Keratinocyte (primary cell): ENCODE results near the gene PLXDC1. TPM values are rescaled to one million over a fixed set of nuclear protein-coding genes. Genes with fewer than 3 reads are reported as not detected.
"Not testable (repeated sequence)": the region's sequence is repeated elsewhere in the genome, so short reads cannot be mapped to it uniquely, and the experiment has no call there.

Source experiments
- DNase-seq: peaks from one replicate; pipeline ENCODE4 v3.0.0-alpha.2; 2011; ENCODE audit warnings: low read depth, missing footprints, low spot score
- FAIRE-seq: peaks from 2 replicates; lab custom pipeline; 2011; peaks lifted over from hg19 to GRCh38; lab: Jason Lieb, UNC
- H2AFZ ChIP-seq: 2 replicates; pipeline ENCODE4 v1.6.0; 2012; ENCODE audit warnings: low read length, control low read depth, inconsistent platforms; ENCODE audit not compliant: control insufficient read depth
- H3K27ac ChIP-seq: 2 replicates; pipeline ENCODE4 v1.5.1; 2011; ENCODE audit warnings: low read length; ENCODE audit not compliant: control insufficient read depth, insufficient read depth
- H3K27me3 ChIP-seq: 3 replicates; pipeline ENCODE4 v1.6.0; 2011; ENCODE audit warnings: low read length; ENCODE audit not compliant: control insufficient read depth, insufficient read depth; ENCODE audit errors: extremely low read depth
- H3K36me3 ChIP-seq, 2 experiments: 2 replicates in 1 of 2; 3 replicates in 1 of 2; pipeline ENCODE4 v1.5.1; 2011; ENCODE audit warnings: low read length in 2 of 2, mild to moderate bottlenecking in 1 of 2; ENCODE audit not compliant: control insufficient read depth in 2 of 2, insufficient read depth in 2 of 2; ENCODE audit errors: extremely low read depth in 1 of 2
- H3K4me1 ChIP-seq: 3 replicates; pipeline ENCODE4 v1.5.1; 2011; ENCODE audit warnings: low read length; ENCODE audit not compliant: control insufficient read depth, insufficient read depth; ENCODE audit errors: extremely low read depth
- H3K4me2 ChIP-seq: 3 replicates; pipeline ENCODE4 v1.6.0; 2011; ENCODE audit warnings: low read depth, low read length; ENCODE audit not compliant: control insufficient read depth, insufficient read depth; ENCODE audit errors: extremely low read depth
- H3K4me3 ChIP-seq, 3 experiments: fragments of 200-600 bp in 1 of 3; sonication (generic) in 1 of 3; 2 replicates in 2 of 3; 3 replicates in 1 of 3; pipeline ENCODE4 v1.5.1; 2011 to 2016; ENCODE audit warnings: low read length in 3 of 3, mild to moderate bottlenecking in 3 of 3, control low read depth in 2 of 3, inconsistent platforms in 1 of 3, low read depth in 1 of 3, mixed read lengths in 1 of 3, mixed run types in 1 of 3, moderate library complexity in 1 of 3; ENCODE audit not compliant: control insufficient read depth in 2 of 3, insufficient read depth in 2 of 3; ENCODE audit errors: extremely low read depth in 1 of 3
- H3K79me2 ChIP-seq: 2 replicates; pipeline ENCODE4 v1.6.0; 2012; ENCODE audit warnings: low read length; ENCODE audit not compliant: control insufficient read depth, insufficient read depth
- H3K9ac ChIP-seq: 3 replicates; pipeline ENCODE4 v1.6.0; 2011; ENCODE audit warnings: low read length; ENCODE audit not compliant: control insufficient read depth, insufficient read depth; ENCODE audit errors: extremely low read depth
- H3K9me1 ChIP-seq: 3 replicates; pipeline ENCODE4 v1.6.0; 2011; ENCODE audit warnings: low read length; ENCODE audit not compliant: control insufficient read depth, insufficient read depth; ENCODE audit errors: extremely low read depth
- H3K9me3 ChIP-seq: 2 replicates; pipeline ENCODE4 v1.5.1; 2012; ENCODE audit warnings: low read depth, low read length; ENCODE audit not compliant: control insufficient read depth
- H4K20me1 ChIP-seq: 3 replicates; pipeline ENCODE4 v1.6.0; 2011; ENCODE audit warnings: low read length; ENCODE audit not compliant: control insufficient read depth, insufficient read depth; ENCODE audit errors: extremely low read depth
- EZH2 ChIP-seq: IDR thresholded peaks from one replicate; pipeline ENCODE4 v1.6.1; 2012; ENCODE audit warnings: inconsistent platforms, mild to moderate bottlenecking, low read length, moderate library complexity
- dilution Hi-C: fragments of 300-500 bp; cut with MboI; formaldehyde crosslinking; loops from one replicate; pipeline ENCODE4 v1.7.0; 2020; ENCODE audit warnings: low sequenced_read_pairs; ENCODE audit not compliant: extremely low pct_ligation_motif_present
- polyA plus RNA-seq, 5 experiments: library from polyadenylated mRNA; depleted of rRNA in 3 of 5; stranded (reverse) in 3 of 5; stranded (forward) in 1 of 5; unstranded in 1 of 5; fragments of >200 nt; gene quantifications; 1 replicate in 1 of 5; 2 replicates in 3 of 5; 3 replicates in 1 of 5; pipeline versions ENCODE4 v1.2.1 to v1.2.3, GENCODE V29; 2011 to 2012; ENCODE audit warnings: missing spikeins in 2 of 5, low read depth in 1 of 5, low replicate concordance in 1 of 5
- TF ChIP-seq, protein P1 (sequence below), 3 experiments: IDR thresholded peaks in 1 of 3; conservative IDR thresholded peaks in 1 of 3; optimal IDR thresholded peaks in 1 of 3; 2 replicates in 2 of 3; 3 replicates in 1 of 3; pipeline versions ENCODE3 to v1.5.1; 2011; ENCODE audit warnings: low read length in 3 of 3, mild to moderate bottlenecking in 3 of 3, moderate library complexity in 2 of 3, control low read depth in 1 of 3, inconsistent platforms in 1 of 3; ENCODE audit not compliant: insufficient read depth in 2 of 3; ENCODE audit errors: extremely low read depth in 1 of 3

Gene PLXDC1
- polyA plus RNA-seq, 1 donor (not counting 4 experiments of a cell fraction or from before 2014, with no cell fraction given): 0.35 TPM

DNA sequence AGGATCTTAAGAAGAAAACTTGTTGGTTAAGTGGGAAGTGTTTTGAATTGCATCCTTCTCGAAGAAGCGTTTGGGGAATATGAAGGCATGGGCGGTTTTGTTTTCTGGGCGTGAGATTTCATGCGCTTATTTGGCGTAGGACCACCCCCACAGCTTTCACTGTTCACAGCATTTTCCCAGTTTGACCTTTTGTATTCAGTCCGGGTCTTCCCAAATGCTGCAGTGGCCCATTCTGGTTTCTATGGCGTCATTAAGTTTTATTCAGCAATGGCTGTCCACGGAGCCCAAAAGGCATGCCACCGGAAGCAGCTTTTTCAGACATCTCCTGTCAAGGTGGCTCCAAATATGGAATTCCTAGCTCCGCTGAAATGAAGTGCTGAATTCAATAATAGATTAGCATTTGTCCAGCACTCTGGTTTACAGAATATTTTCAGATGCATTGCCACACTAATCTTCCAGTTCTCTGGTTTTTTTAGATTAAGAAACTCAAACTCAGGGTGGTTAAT, 93.7 kb downstream of the PLXDC1 start:
- Histone ChIP-seq H4K20me1 (no peaks in the 10 kb centered on the region), H3K4me1 (peaks cover 4% of the 10 kb centered on the region), H2AFZ (no peak overlapping the region), H3K79me2 (no peaks in the 10 kb centered on the region), H3K36me3 (no peaks in the 10 kb centered on the region), H3K9me3 (no peaks in the 10 kb centered on the region), H3K9ac (no peak overlapping the region), H3K4me3 (peak overlapping the region in 1 of 3 experiments; percentile 90), H3K27me3 (no peaks in the 10 kb centered on the region), H3K27ac (no peak overlapping the region), H3K9me1 (no peaks in the 10 kb centered on the region), H3K4me2 (peak overlapping the region; percentile 53)
- TF ChIP-seq, protein P1, sequence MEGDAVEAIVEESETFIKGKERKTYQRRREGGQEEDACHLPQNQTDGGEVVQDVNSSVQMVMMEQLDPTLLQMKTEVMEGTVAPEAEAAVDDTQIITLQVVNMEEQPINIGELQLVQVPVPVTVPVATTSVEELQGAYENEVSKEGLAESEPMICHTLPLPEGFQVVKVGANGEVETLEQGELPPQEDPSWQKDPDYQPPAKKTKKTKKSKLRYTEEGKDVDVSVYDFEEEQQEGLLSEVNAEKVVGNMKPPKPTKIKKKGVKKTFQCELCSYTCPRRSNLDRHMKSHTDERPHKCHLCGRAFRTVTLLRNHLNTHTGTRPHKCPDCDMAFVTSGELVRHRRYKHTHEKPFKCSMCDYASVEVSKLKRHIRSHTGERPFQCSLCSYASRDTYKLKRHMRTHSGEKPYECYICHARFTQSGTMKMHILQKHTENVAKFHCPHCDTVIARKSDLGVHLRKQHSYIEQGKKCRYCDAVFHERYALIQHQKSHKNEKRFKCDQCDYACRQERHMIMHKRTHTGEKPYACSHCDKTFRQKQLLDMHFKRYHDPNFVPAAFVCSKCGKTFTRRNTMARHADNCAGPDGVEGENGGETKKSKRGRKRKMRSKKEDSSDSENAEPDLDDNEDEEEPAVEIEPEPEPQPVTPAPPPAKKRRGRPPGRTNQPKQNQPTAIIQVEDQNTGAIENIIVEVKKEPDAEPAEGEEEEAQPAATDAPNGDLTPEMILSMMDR (optimal IDR thresholded peaks at IDR 0.05 in 1 of 3, IDR thresholded peaks at IDR 0.05 in 1 of 3, conservative IDR thresholded peaks at IDR 0.05 in 1 of 3; ENCODE audit: extremely low read depth in 1 of 3, insufficient read depth in 2 of 3, low read length in 3 of 3): no peak
- no peak for TF ChIP-seq EZH2
- DNase-seq (no peak), FAIRE-seq (no peak)
- dilution Hi-C loops: no loop called here

- H3K9me1 ChIP-seq: no peaks in the 10 kb centered on the region
- dilution Hi-C loops: no loop called here
- H3K4me1 ChIP-seq: no peaks in the 10 kb centered on the region
- H3K27me3 ChIP-seq: no peaks in the 10 kb centered on the region
- no peaks in the 10 kb centered on the region for H4K20me1 ChIP-seq
- no peak overlapping the region for H3K4me2 ChIP-seq
- H3K9ac ChIP-seq: no peak overlapping the region
- H3K4me3 ChIP-seq: no peak overlapping the region
- DNase-seq (no peak), FAIRE-seq (peak; percentile 9)
- H3K27ac ChIP-seq: no peak overlapping the region
- no peaks in the 10 kb centered on the region for H3K79me2 ChIP-seq
- no peaks in the 10 kb centered on the region for H3K9me3 ChIP-seq
- no peaks in the 10 kb centered on the region for H3K36me3 ChIP-seq
- TF ChIP-seq EZH2: no peak
- TF ChIP-seq, protein P1 (optimal IDR thresholded peaks at IDR 0.05 in 1 of 3, IDR thresholded peaks at IDR 0.05 in 1 of 3, conservative IDR thresholded peaks at IDR 0.05 in 1 of 3; ENCODE audit: extremely low read depth in 1 of 3, insufficient read depth in 2 of 3, low read length in 3 of 3): no peak
- H2AFZ ChIP-seq: no peak overlapping the region
These were observed 97.3 kb downstream of the PLXDC1 start for GRCh38 chr17:39054111-39054645.

- H3K79me2 ChIP-seq, H3K4me1 ChIP-seq, H2AFZ ChIP-seq, H3K9me3 ChIP-seq, H3K9me1 ChIP-seq, H4K20me1 ChIP-seq, H3K36me3 ChIP-seq, H3K4me2 ChIP-seq, H3K27ac ChIP-seq, FAIRE-seq, H3K9ac ChIP-seq, DNase-seq, H3K27me3 ChIP-seq, dilution Hi-C loops, H3K4me3 ChIP-seq: not testable (repeated sequence)
These were observed 99.0 kb downstream of the PLXDC1 start for GRCh38 chr17:39052423-39052822.
